RCC 7860 (cell line): Measurements from ENCODE around the gene UBAC1.

Experiments
- DNase-seq: peaks from one replicate; pipeline ENCODE4 v3.0.0-alpha.2; 2015; ENCODE audit warnings: low spot score
- FAIRE-seq: peaks from 2 replicates; lab custom pipeline; 2012; peaks lifted over from hg19 to GRCh38; lab: Jason Lieb, UNC

Gene UBAC1

GRCh38 chr9:135887585-135888050 lies 73.6 kb downstream of the UBAC1 start:
- no peak for FAIRE-seq
- DNase-seq: no peak

DNA sequence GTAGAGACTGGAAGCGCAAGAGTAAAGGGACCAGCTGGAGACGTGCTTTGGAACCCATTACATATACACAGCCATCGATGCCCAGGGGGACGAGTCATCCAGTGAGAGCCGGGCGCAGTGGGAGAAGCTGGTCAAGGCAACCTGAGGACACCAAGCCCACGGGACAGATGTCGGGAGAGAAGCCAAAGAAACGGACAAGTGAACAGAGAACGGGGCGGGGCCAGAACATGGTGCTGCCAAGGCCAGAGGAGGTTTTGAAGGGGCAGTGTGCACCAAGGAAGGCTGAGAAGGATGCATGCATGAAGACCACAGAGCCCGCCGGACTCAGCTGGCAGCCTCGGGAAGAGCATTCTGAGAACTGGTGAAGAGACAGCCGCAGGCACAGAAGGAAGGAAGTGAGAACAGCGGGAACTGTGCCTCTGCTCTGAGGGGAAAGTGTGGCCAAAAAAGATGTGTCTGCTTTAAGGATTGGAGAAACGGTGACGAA lies 74.1 kb downstream of the UBAC1 start:
- no peak for DNase-seq
- no peak for FAIRE-seq

DNA sequence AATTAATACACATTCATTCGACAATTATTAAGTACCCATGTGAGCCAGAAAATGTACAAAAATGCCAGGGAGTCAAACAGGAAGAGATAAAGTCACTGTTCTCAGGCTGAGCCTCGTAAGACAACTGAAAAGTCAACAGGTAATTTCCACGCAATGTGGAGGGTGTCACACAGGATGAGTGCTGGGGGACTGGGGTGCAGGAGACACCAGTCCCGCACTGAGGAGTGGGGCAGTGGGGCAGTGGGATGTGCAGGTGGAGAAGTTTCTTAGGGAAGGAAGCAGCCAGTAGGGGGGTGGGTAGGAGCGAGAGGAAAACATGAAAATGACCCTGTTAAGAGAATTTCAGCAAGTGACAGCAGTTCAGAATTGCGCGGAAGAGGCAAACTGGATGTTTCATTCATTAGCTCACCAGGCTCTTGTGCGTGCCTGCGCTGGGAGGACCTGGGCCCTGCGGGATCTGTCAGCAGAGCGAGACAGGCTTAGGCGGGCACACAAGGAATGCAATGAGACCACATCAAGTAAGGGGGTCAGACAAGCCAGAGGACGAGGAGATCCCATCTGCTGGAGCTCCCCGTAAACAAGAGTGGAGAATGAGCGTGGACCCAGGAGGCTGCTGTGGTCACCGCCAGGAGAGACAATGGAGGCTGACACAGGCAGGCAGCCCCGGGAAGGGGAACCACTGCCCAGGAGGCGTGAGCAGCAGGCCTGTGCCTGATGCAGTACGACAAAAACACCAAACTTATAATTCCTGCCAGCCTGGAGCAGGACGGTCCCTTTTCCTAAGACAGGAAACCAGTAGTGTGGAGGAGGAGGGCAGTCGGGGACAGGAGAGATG lies 74.8 kb downstream of the UBAC1 start:
- no peak for DNase-seq
- no peak for FAIRE-seq

DNA sequence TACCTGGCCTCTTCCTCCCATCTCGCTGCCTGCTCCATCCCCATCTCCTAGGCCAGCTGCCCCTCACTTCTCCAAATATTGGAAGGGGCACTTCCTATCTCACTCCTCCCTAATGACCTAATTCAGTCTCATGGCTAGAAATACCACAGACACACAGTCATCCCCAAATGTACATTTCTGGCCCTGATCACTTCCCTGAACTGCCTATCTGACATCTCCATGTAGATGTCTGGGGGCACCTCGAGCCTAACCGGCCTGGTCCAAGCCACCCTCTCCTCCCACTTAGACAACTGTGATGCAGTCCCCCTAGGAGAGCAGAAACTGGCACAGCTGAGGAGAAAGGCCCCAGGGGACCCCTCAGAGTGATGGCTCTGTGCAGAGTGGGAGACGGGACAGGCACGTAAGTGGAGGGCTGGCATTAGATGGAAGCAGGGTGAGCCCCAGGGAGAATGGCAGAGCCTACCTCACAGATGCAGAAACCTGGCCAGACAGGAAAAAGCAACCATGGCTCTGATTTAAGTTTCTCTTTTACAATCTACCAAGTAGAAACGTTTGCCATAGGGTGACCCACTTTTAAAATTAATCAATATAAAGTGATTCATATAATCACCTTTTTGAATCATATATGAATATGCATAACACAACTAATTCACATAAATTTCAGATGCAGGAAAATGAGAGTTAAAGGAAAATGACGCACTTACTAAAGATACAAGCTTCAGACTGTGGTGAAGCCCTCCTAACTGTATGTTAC lies 75.9 kb downstream of the UBAC1 start:
- FAIRE-seq (no peak), DNase-seq (no peak)

DNA sequence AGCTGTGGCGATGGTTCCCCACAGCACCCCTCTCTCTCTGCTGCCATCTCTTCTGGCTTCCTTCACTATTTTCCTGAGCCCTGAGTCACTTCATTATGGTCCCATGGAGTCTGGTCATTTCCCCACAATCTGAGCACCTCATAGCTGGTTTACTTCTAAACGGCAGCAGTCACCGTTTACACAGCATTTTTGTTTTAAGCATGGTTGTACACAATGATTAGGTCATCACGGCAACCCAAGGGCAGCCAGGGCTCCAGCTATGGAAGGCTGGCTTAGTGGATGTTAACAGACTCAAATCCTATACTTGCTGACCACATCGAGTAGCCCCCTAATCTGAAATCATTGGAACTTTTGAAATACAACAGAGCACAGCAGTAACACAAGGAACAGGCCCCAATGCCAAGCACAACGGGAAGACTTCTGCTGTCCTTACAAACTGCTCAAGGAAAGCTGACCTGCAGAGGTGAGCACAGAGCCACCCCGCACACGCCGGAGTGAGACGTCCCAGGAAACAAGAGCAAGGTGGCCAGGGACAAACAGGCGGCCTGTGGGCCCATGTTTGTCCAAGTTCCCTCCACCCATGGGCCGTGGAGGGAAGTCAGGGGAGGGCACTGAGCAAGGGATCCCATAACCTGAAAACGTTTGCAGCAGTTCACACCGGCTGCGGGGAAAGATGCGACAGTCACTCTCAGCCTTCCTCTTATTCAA lies 76.7 kb downstream of the UBAC1 start:
- DNase-seq (no peak), FAIRE-seq (no peak)

DNA sequence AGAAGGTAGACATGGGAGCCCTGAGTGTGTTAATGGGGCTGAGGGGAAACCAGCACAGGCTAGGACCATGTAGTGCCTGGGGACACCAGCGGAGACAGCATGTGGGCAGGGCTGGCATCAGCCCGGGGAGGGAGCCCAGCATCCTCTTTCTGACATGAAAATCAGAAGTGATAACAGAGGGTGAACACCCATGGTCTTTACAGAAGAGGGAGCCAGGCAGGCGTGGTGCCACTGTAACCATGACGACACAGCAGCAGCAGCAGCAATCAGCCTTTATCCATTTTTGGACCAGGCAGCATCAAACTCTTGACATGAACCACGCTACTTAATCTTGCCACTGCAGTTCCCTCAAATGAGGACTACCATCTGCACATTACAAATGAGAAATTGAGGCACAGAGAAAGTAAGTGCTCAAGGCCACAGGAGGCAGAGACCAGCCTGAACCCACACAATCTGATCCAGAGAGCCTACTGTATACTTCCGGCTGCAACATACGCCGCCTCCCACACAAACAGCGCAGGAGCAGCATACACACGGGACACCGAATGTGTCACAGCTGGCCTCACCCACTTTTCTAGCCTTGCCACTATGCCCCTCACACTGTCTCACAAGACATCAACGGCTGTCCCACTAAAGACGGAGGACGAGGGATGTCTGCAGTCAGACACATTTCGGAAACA lies 77.6 kb downstream of the UBAC1 start:
- no peak for FAIRE-seq

More for the DNA sequence above, 77.6 kb downstream of the UBAC1 start:
- no peak for DNase-seq
